Measurements from ENCODE around the gene THOC1. TPM values are rescaled to one million over a fixed set of nuclear protein-coding genes. Genes with fewer than 3 reads are reported as not detected.
"Not testable (repeated sequence)": the region's sequence is repeated elsewhere in the genome, so short reads cannot be mapped to it uniquely, and the experiment has no call there.

Gene THOC1, protein sequence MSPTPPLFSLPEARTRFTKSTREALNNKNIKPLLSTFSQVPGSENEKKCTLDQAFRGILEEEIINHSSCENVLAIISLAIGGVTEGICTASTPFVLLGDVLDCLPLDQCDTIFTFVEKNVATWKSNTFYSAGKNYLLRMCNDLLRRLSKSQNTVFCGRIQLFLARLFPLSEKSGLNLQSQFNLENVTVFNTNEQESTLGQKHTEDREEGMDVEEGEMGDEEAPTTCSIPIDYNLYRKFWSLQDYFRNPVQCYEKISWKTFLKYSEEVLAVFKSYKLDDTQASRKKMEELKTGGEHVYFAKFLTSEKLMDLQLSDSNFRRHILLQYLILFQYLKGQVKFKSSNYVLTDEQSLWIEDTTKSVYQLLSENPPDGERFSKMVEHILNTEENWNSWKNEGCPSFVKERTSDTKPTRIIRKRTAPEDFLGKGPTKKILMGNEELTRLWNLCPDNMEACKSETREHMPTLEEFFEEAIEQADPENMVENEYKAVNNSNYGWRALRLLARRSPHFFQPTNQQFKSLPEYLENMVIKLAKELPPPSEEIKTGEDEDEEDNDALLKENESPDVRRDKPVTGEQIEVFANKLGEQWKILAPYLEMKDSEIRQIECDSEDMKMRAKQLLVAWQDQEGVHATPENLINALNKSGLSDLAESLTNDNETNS
- 30.2 and 40.6 TPM in 2 replicates for total RNA-seq (2014; rRNA removed; shearing (Covaris generic))

GRCh38 chr18:267688-268552 lies at the start of gene THOC1:
Gene THOC1 (minus strand): TSS chr18:268047. CDS start chr18:268019, 28 bp downstream.
- DNase-seq (ENCODE audit: low spot score): peak; percentile 97

- no peak for DNase-seq (ENCODE audit: low spot score)
These were observed 49.8 kb upstream of the THOC1 start for GRCh38 chr18:317618-318017.

DNA sequence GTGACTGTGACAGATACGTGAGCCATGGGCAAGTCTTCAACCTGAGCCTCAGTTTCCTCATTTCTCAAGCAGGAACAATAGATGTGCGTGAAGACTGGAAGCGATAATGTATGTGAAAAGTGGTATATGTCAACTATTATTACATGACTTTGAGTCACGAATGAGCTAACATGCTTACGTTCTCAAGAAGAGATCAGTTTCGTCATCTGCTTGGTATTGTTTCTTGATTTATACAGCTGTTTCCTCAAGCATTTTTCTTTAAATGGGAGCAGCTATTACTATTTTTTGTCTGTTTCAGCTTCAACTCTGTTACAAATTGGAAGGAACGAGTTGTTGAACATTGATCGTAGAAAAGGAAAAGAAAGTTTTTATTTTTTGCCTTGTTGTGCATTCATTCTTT lies 48.5 kb upstream of the THOC1 start:
- DNase-seq (ENCODE audit: low spot score): no peak

- no peak for DNase-seq (ENCODE audit: low spot score)
These were observed 46.1 kb upstream of the THOC1 start for GRCh38 chr18:313931-314330.

DNA sequence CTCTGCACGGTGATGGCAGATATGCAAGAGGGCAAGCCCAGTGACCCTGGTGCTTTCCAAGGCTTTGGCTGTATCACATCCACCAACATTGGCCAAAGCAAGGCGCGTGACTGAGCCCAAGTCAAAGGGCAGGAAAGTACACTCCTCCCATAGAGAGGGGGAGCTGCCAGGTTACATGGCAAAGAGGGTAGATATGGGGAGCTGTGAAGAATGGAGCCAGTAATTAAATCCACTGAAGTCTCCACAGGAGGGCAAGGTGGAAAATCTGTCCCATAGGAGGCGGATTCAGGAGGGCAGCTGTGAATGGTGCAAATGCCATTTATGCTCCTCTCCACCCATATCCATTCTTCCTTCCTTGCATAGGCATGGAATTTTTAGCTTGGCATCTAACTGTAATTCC lies 44.6 kb upstream of the THOC1 start:
- no peak for DNase-seq (ENCODE audit: low spot score)

GRCh38 chr18:310042-310441 lies 42.2 kb upstream of the THOC1 start:
- DNase-seq (ENCODE audit: low spot score): no peak

- DNase-seq (ENCODE audit: low spot score): not testable (repeated sequence)
These were observed 40.2 kb upstream of the THOC1 start for GRCh38 chr18:308086-308485.

- no peak for DNase-seq (ENCODE audit: low spot score)
These were observed 38.9 kb upstream of the THOC1 start for GRCh38 chr18:306608-307255.

DNA sequence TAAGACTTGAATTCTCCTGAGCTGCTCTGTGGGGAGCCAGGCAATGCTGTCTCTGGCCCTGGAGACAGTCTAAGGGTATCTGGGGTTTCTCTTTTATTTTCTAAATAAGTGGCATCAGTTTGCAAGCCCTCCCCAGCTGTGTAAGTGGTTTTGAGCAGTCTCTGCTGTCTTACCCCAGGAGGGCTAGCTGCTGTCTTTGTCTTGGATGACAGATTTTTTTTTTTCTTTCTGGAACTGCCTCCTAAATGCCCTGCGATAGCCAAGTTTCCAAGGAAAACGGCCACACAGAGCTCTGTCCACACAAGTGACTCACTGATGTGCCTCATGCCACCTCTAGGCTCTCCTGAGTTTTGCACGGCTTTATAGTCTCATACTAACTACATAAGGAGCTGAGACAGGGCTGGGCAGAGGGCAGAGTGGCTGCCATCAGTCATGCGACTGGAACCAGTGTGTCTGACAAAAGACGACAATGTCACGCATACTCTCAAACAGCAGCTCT lies 37.2 kb upstream of the THOC1 start:
- DNase-seq (ENCODE audit: low spot score): no peak

DNA sequence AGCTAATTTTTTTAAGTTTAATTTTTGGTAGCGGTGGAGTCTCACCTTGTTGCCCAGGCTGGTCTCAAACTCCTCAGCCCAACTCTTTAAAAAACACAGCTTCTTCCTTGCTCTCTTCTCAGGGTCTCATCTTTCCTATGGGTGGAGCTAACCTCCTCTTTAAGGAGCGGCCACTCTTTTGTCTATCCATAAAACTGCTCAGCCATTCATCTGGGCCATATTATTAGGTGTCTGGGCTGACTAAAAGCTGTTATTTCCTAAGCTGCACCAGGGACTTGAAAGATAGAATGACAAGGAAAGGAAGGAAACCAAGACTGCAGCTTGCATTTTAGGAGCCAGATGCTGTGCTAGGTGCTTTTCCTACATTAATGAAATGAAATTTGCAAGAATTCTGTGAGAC lies 35.8 kb upstream of the THOC1 start:
- DNase-seq (ENCODE audit: low spot score): no peak

DNA sequence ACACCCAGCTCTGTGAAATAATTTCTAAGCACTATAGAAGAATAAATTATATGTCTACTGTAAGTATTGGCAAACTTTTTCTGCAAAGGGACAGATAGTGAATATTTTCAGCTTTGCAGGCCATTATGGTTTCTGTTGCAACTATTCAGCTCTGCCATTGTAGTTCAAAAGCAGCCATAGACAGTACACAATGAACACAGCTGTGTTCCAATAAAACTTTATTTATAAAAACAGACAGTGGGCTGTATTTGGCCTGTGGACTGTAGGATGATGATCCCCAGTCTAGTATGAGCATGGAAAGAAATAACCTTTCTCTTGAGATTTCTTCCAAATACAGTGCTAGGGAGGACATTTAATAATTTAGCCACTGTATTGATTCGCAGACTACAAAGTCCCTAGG lies 35.2 kb upstream of the THOC1 start:
- DNase-seq (ENCODE audit: low spot score): no peak

DNA sequence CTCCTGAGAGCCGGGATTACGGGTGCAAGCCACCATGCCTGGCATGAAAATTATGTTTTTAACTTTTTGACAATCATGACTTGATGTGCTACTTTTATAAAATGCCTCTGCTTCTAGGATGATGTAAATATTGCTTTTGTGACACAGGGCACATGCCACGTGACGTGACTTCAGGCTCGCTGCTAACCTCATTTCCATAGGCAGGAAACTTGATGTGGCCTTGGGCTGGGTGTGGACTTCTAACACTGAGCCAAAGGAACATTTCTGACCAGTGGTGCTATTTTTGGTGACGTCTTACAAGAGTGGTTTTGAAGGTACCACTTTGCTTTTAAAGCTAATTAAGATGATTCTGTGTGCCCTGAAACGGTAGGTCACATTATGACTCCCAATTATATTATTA lies 34.2 kb upstream of the THOC1 start:
- no peak for DNase-seq (ENCODE audit: low spot score)

DNA sequence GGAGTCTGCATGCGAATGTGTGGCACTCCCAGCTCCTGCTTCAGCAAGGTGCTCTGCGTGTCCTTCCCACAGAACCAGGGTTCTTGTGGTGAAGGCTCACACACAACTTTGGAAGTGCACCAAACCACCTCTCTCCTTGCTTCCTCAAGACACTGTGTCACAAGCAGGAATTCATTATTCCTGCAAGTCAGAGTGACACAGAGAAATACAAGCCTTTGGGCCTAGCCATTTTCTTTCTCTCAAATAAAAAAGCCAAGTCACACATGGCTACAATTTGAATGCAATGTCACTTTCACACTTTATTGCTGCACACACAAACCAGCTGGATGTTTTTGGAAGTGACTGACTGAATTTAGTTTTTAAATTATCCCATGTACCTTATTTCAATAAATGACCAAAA lies 30.1 kb upstream of the THOC1 start:
- DNase-seq (ENCODE audit: low spot score): no peak

- DNase-seq (ENCODE audit: low spot score): no peak
These were observed 28.1 kb upstream of the THOC1 start for GRCh38 chr18:295756-296490.

GRCh38 chr18:294566-294965 lies 26.7 kb upstream of the THOC1 start:
- DNase-seq (ENCODE audit: low spot score): no peak

DNA sequence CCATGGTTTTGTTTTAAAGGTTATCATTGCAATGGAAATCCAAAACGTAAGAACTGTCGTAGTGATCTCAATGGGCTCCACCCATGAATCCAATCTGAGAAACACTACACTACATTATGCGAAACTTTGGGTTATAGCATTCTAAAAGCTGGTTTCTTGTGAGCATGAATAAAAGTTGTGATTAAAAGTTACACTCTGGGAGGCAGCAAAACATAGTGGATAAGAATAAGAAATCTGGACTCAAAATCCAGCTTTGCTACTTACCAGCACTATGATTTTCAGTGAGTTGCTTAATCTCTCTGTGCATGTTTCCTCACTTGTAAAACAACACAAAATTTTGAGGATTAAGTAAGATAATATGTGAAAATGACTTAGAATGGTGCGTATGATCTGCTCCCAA lies 25.7 kb upstream of the THOC1 start:
- no peak for DNase-seq (ENCODE audit: low spot score)

- DNase-seq (ENCODE audit: low spot score): peak; percentile 19
These were observed 24.4 kb upstream of the THOC1 start for GRCh38 chr18:292271-292670.

- not testable (repeated sequence) for DNase-seq (ENCODE audit: low spot score)
These were observed 22.1 kb upstream of the THOC1 start for GRCh38 chr18:289970-290369.

DNA sequence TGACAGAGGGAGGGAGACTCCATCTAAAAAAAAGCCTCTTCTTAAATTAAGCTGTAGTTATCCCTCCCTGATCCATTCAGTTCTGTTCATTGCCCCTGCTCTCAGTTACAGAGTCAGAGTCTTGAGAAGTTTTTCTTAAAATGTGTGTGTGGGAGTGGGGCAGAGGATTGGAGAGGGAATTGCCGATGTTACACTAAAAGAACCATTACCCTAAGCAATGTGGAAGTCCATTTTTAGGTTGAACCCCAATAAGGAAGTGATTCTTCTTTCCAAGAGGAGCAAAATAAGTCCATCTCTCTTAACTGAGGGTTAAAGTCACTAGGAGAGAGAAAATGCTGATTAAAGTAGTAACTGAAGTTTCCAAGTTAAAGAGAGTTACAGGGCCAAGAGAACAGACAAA lies 21.2 kb upstream of the THOC1 start:
- DNase-seq (ENCODE audit: low spot score): no peak

- peak; percentile 22 for DNase-seq (ENCODE audit: low spot score)
These were observed 18.9 kb upstream of the THOC1 start for GRCh38 chr18:286515-287310.

Measured in HT-29 (cell line).